H1 (cell line): ENCODE data around the gene TENT5A. TPM values are rescaled to one million over a fixed set of nuclear protein-coding genes. Genes with fewer than 3 reads are reported as not detected.

Experiments used
- CTCF ChIA-PET: fragments of 300-600 bp; sonication (Branson Sonifier 250); formaldehyde crosslinking; loops from one replicate; lab custom pipeline; 2021; ENCODE audit not compliant: partially characterized antibody; lab: Charles Lee
- POLR2A ChIA-PET: fragments of 300-600 bp; sonication (Branson Sonifier 250); formaldehyde crosslinking; loops from one replicate; lab custom pipeline; 2021; ENCODE audit warnings: inconsistent platforms; ENCODE audit not compliant: partially characterized antibody; lab: Charles Lee
- DNase-seq, 2 experiments: peaks; one replicate each; pipeline versions ENCODE4 v3.0.0 to v3.0.0-alpha.2; 2010 to 2022; ENCODE audit warnings: low spot score in 2 of 2, low read depth in 1 of 2, mixed read lengths in 1 of 2
- FAIRE-seq: peaks from 2 replicates; lab custom pipeline; 2011; peaks lifted over from hg19 to GRCh38; lab: Jason Lieb, UNC
- H2AFZ ChIP-seq: 2 replicates; pipeline ENCODE4 v1.8.1; 2012; ENCODE audit warnings: low read length, inconsistent platforms
- H2AK5ac ChIP-seq: 2 replicates; pipeline ENCODE4 v1.6.1; 2013; ENCODE audit warnings: low read depth, low read length
- H2BK120ac ChIP-seq: replicated peaks from 2 replicates; pipeline ENCODE3; 2013; ENCODE audit warnings: low read depth, low read length, inconsistent platforms
- H2BK12ac ChIP-seq: 2 replicates; pipeline ENCODE4 v1.6.1; 2013; ENCODE audit warnings: low read depth, low read length
- H2BK15ac ChIP-seq: 2 replicates; pipeline ENCODE4 v1.6.1; 2013; ENCODE audit warnings: low read length
- H2BK20ac ChIP-seq: 2 replicates; pipeline ENCODE4 v1.6.1; 2013; ENCODE audit warnings: low read length
- H2BK5ac ChIP-seq: 2 replicates; pipeline ENCODE4 v1.6.1; 2013; ENCODE audit warnings: low read depth, low read length
- H3K14ac ChIP-seq: 2 replicates; pipeline ENCODE4 v1.6.1; 2013; ENCODE audit warnings: inconsistent platforms; ENCODE audit not compliant: insufficient read length
- H3K18ac ChIP-seq: 2 replicates; pipeline ENCODE4 v1.6.1; 2013; ENCODE audit warnings: low read length; ENCODE audit errors: extremely low read depth
- H3K23ac ChIP-seq: 2 replicates; pipeline ENCODE4 v1.6.1; 2013; ENCODE audit warnings: inconsistent platforms; ENCODE audit not compliant: insufficient read length
- H3K23me2 ChIP-seq: 2 replicates; pipeline ENCODE4 v1.6.1; 2013; ENCODE audit warnings: low read depth, low read length
- H3K27ac ChIP-seq: 2 replicates; pipeline ENCODE4 v1.6.1; 2011; ENCODE audit warnings: low read depth, low read length, inconsistent platforms
- H3K27me3 ChIP-seq, 4 experiments: replicated peaks in 1 of 4; 1 replicate in 1 of 4; 2 replicates in 3 of 4; pipeline versions ENCODE4 v1.6.1 to v1.8.1; 2011 to 2013; ENCODE audit warnings: low read length in 3 of 4, mild to moderate bottlenecking in 3 of 4, inconsistent platforms in 2 of 4, mixed read lengths in 2 of 4, moderate library complexity in 1 of 4; ENCODE audit not compliant: control insufficient read depth in 3 of 4, insufficient read depth in 3 of 4; ENCODE audit errors: extremely low read depth in 1 of 4
- H3K36me3 ChIP-seq, 4 experiments: 2 replicates each; pipeline versions ENCODE4 v1.6.1 to v1.8.1; 2011 to 2013; ENCODE audit warnings: mild to moderate bottlenecking in 4 of 4, low read length in 3 of 4, moderate library complexity in 2 of 4, control low read depth in 1 of 4, inconsistent platforms in 1 of 4; ENCODE audit not compliant: insufficient read depth in 4 of 4, control insufficient read depth in 2 of 4
- H3K4ac ChIP-seq: replicated peaks from 2 replicates; pipeline ENCODE3; 2013; ENCODE audit warnings: low read length, low read depth, mixed read lengths, inconsistent platforms; ENCODE audit not compliant: insufficient read length
- H3K4me1 ChIP-seq, 4 experiments: replicated peaks in 1 of 4; 1 replicate in 1 of 4; 2 replicates in 3 of 4; pipeline versions ENCODE4 v1.6.1 to v1.8.1; 2011 to 2013; ENCODE audit warnings: low read length in 3 of 4, inconsistent platforms in 2 of 4, mixed read lengths in 1 of 4; ENCODE audit not compliant: insufficient read depth in 4 of 4, control insufficient read depth in 3 of 4
- H3K4me2 ChIP-seq, 2 experiments: 2 replicates each; pipeline versions ENCODE4 v1.6.1 to v1.8.1; 2011 to 2013; ENCODE audit warnings: low read depth in 2 of 2, low read length in 2 of 2, control low read depth in 1 of 2, inconsistent platforms in 1 of 2, mild to moderate bottlenecking in 1 of 2; ENCODE audit not compliant: insufficient read depth in 1 of 2
- H3K4me3 ChIP-seq, 4 experiments: fragments of 200-600, 300-600 bp in 1 of 4; sonication (generic), shearing (Covaris generic), sonication (Bioruptor Twin) in 1 of 4; 2 replicates each; pipeline versions ENCODE4 v1.5.1 to v1.8.1; 2011 to 2016; ENCODE audit warnings: low read length in 4 of 4, low read depth in 3 of 4, control low read depth in 2 of 4, inconsistent platforms in 2 of 4, mild to moderate bottlenecking in 2 of 4, mixed read lengths in 1 of 4, moderate library complexity in 1 of 4; ENCODE audit not compliant: insufficient read depth in 2 of 4; ENCODE audit errors: extremely low read depth in 1 of 4
- H3K56ac ChIP-seq: replicated peaks from 2 replicates; pipeline ENCODE3; 2013; ENCODE audit warnings: low read depth, mild to moderate bottlenecking, mixed read lengths, low read length, inconsistent platforms; ENCODE audit not compliant: insufficient read length
- H3K79me1 ChIP-seq: 2 replicates; pipeline ENCODE4 v1.6.1; 2013; ENCODE audit warnings: low read depth, low read length, control low read depth
- H3K79me2 ChIP-seq, 2 experiments: 2 replicates each; pipeline versions ENCODE4 v1.6.1 to v1.8.1; 2012 to 2013; ENCODE audit warnings: low read length in 2 of 2, mild to moderate bottlenecking in 2 of 2, inconsistent platforms in 1 of 2; ENCODE audit not compliant: insufficient read depth in 2 of 2, control insufficient read depth in 1 of 2
- H3K9ac ChIP-seq, 4 experiments: replicated peaks in 1 of 4; 1 replicate in 1 of 4; 2 replicates in 3 of 4; pipeline versions ENCODE4 v1.6.1 to v1.8.1; 2011 to 2013; ENCODE audit warnings: low read depth in 3 of 4, low read length in 3 of 4, control low read depth in 2 of 4, mild to moderate bottlenecking in 2 of 4, moderate library complexity in 2 of 4, inconsistent platforms in 1 of 4; ENCODE audit errors: extremely low read depth in 1 of 4
- H3K9me3 ChIP-seq, 2 experiments: 2 replicates each; pipeline versions ENCODE4 v1.6.1 to v1.8.1; 2012 to 2013; ENCODE audit warnings: mild to moderate bottlenecking in 2 of 2, moderate library complexity in 2 of 2, control low read depth in 1 of 2, inconsistent platforms in 1 of 2, low read depth in 1 of 2, low read length in 1 of 2, mixed read lengths in 1 of 2; ENCODE audit not compliant: insufficient read depth in 2 of 2
- H4K20me1 ChIP-seq, 2 experiments: replicated peaks in 1 of 2; 2 replicates each; pipeline versions ENCODE3 to v1.8.1; 2011 to 2013; ENCODE audit warnings: inconsistent platforms in 2 of 2, low read length in 2 of 2, mild to moderate bottlenecking in 1 of 2; ENCODE audit not compliant: insufficient read depth in 2 of 2, control insufficient read depth in 1 of 2
- H4K5ac ChIP-seq: 2 replicates; pipeline ENCODE4 v1.6.1; 2013; ENCODE audit warnings: low read length, low read depth, mixed read lengths, inconsistent platforms; ENCODE audit not compliant: insufficient read length
- H4K8ac ChIP-seq: 2 replicates; pipeline ENCODE4 v1.8.0; 2013; ENCODE audit warnings: mild to moderate bottlenecking, moderate library complexity, low read length, inconsistent platforms; ENCODE audit not compliant: insufficient read depth; ENCODE audit errors: extremely low read depth
- H4K91ac ChIP-seq: replicated peaks from 2 replicates; pipeline ENCODE3; 2013; ENCODE audit warnings: low read length, mixed read lengths, inconsistent platforms; ENCODE audit not compliant: insufficient read length
- ATF2 ChIP-seq: IDR thresholded peaks from 2 replicates; pipeline ENCODE4 v1.6.1; 2012; ENCODE audit warnings: low read length, inconsistent platforms
- BRCA1 ChIP-seq: IDR thresholded peaks from 2 replicates; pipeline ENCODE4 v1.6.1; 2012; ENCODE audit warnings: low read depth, low read length, improper control_type of control experiment
- CREB1 ChIP-seq: IDR thresholded peaks from 2 replicates; pipeline ENCODE4 v1.6.1; 2012; ENCODE audit warnings: inconsistent platforms
- JUND ChIP-seq: IDR thresholded peaks from 2 replicates; pipeline ENCODE4 v1.6.1; 2011; ENCODE audit warnings: mild to moderate bottlenecking, improper control_type of control experiment, low read length
- MAFK ChIP-seq: IDR thresholded peaks from 2 replicates; pipeline ENCODE4 v1.6.1; 2012; ENCODE audit warnings: low read depth, mild to moderate bottlenecking, improper control_type of control experiment, low read length
- SAP30 ChIP-seq: fragments of 300-600 bp; sonication (generic); IDR thresholded peaks from 2 replicates; pipeline ENCODE4 v1.7.1; 2012; ENCODE audit warnings: low read length, moderate library complexity, mild to moderate bottlenecking, inconsistent platforms; ENCODE audit not compliant: insufficient read depth, insufficient replicate concordance
- SP1 ChIP-seq: IDR thresholded peaks from 2 replicates; pipeline ENCODE4 v1.6.1; 2011; ENCODE audit warnings: low read depth, low read length
- SUZ12 ChIP-seq: fragments of 200-600 bp; sonication (generic); IDR thresholded peaks from 2 replicates; pipeline ENCODE4 v1.6.1; 2012; ENCODE audit warnings: mild to moderate bottlenecking, inconsistent platforms, low read length, moderate library complexity, mixed read lengths
- TAF7 ChIP-seq: optimal IDR thresholded peaks from 2 replicates; pipeline ENCODE3; 2011; ENCODE audit warnings: low read depth, mild to moderate bottlenecking, inconsistent platforms, low read length, moderate library complexity, borderline replicate concordance
- TCF12 ChIP-seq: IDR thresholded peaks from 2 replicates; pipeline ENCODE4 v1.6.1; 2011; ENCODE audit warnings: low read depth, mild to moderate bottlenecking, low read length
- YY1 ChIP-seq: IDR thresholded peaks from 2 replicates; pipeline ENCODE4 v1.6.1; 2011; ENCODE audit warnings: low read depth, mild to moderate bottlenecking, low read length
- WGBS, 2 experiments: shearing (Covaris generic) in 1 of 2; methylation state at CpG; one replicate each; pipeline versions ENCODE4 v1.1.6 to v1.1.7; 2013 to 2015; ENCODE audit warnings: low lambda C conversion rate in 2 of 2, mixed read lengths in 2 of 2, inconsistent platforms in 1 of 2, low coverage in 1 of 2, missing lambda C conversion rate in 1 of 2; ENCODE audit not compliant: insufficient replicate concordance in 2 of 2, insufficient coverage in 1 of 2, insufficient read length in 1 of 2; ENCODE audit errors: extremely low coverage in 1 of 2, missing lambda C conversion rate in 1 of 2; 5-methylcytosine and 5-hydroxymethylcytosine counted together
- polyA plus RNA-seq, 7 experiments: library from polyadenylated mRNA; depleted of rRNA in 3 of 7; stranded (reverse) in 5 of 7; unstranded in 2 of 7; fragments of >200 nt in 5 of 7; fragments of 200-250 nt in 2 of 7; gene quantifications; 1 replicate in 5 of 7; 2 replicates in 1 of 7; 4 replicates in 1 of 7; pipeline versions ENCODE4 v1.2.1 to v1.2.3, GENCODE V29; 2011 to 2013; ENCODE audit warnings: missing spikeins in 2 of 7, mixed read lengths in 2 of 7
- total RNA-seq: library from RNA; stranded (reverse); fragmentation: NEBNext Ultra II Directional; extraction: Animal tissue kit (Norgen Biotek cat#: 25700); gene quantifications from 2 replicates; pipeline ENCODE4 v1.2.1, GENCODE V29; 2021
- TF ChIP-seq, protein P1 (sequence below): IDR thresholded peaks from 2 replicates; pipeline ENCODE4 v1.6.1; 2012; ENCODE audit warnings: inconsistent platforms

Gene TENT5A
- total and polyA plus RNA-seq, 2 of the 8 experiments (the other 6 are each of a cell fraction or from before 2014, with no cell fraction given): 0.91 to 2.9 TPM

DNA sequence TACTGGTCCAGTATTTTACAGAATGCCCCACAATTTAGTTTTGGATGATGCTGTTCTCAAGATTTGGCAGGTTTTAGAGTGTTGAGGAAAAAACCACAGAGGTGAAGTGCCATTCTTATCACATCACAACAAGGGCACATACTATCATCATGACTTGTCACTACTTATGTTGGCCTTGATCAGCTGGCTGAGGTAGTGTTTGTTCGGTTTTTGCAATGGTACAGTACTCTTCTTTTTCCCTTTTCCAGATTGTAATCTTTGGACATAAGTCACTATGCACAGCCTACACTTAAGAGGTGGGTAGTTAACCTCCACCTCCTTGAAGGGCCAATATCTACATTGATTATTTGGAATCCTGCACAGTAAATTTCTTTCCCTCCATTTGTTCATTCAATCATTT lies 8.8 kb downstream of the TENT5A start:
- Histone ChIP-seq H3K27me3 (no peaks in the 10 kb centered on the region), H3K9ac (no peak overlapping the region), H4K20me1 (no peaks in the 10 kb centered on the region), H3K36me3 (no peaks in the 10 kb centered on the region), H2AK5ac (no peak overlapping the region), H3K79me1 (no peaks in the 10 kb centered on the region), H3K18ac (no peak overlapping the region), H3K79me2 (no peaks in the 10 kb centered on the region), H2AFZ (no peak overlapping the region), H2BK20ac (no peak overlapping the region), H3K56ac (no peak overlapping the region), H3K23ac (no peak overlapping the region), H3K4me2 (no peak overlapping the region), H4K91ac (no peak overlapping the region), H3K4me1 (no peaks in the 10 kb centered on the region), H3K4me3 (no peak overlapping the region), H4K8ac (no peak overlapping the region), H2BK5ac (no peak overlapping the region), H3K27ac (no peak overlapping the region), H4K5ac (no peak overlapping the region), H3K4ac (no peak overlapping the region), H3K23me2 (peaks cover 1% of the 10 kb centered on the region; the same call in 1 of the 2 replicates), H3K14ac (no peak overlapping the region), H2BK120ac (no peak overlapping the region), H3K9me3 (no peaks in the 10 kb centered on the region), H2BK12ac (no peak overlapping the region), H2BK15ac (no peak overlapping the region)
- ChIA-PET POLR2A (interaction anchor here (1.6 kb wide), 1 partner anchor 9 kb away, joined by 3 read pairs; the partner anchor contains the start of gene TENT5A), CTCF (interaction anchor here (2.7 kb wide), 1 partner anchor 10 kb away, joined by 7 read pairs; the partner anchor contains the start of gene TENT5A)
- 71% methylated on average over 1 of the region's 1 CpG; no CpG with 5 or more reads in 1 of the 2 experiments for WGBS, 2 experiments
- FAIRE-seq (no peak), DNase-seq (no peak)
- TF ChIP-seq ATF2 (no peak), BRCA1 (no peak), TAF7 (no peak), TCF12 (no peak), CREB1 (no peak), SP1 (no peak), MAFK (no peak), JUND (no peak), YY1 (no peak), SAP30 (no peak), SUZ12 (no peak)
- TF ChIP-seq, protein P1, sequence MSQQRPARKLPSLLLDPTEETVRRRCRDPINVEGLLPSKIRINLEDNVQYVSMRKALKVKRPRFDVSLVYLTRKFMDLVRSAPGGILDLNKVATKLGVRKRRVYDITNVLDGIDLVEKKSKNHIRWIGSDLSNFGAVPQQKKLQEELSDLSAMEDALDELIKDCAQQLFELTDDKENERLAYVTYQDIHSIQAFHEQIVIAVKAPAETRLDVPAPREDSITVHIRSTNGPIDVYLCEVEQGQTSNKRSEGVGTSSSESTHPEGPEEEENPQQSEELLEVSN: no peak
